Stimulated activated CD4-positive, alpha-beta T cell treated with anti-CD3 and anti-CD28 coated beads, Interleukin-15, amount 100 ng/mL, for 24 hours (primary cell): Measurements from ENCODE around the gene DROSHA.

Experiments
- DNase-seq: peaks from one replicate; pipeline ENCODE4 v3.0.0-alpha.2; 2020

DROSHA gene

GRCh38 chr5:31530541-31531265 lies 1.2 kb downstream of the DROSHA start:
- no peak for DNase-seq

- no peak for DNase-seq
These were observed 8.9 kb downstream of the DROSHA start for GRCh38 chr5:31523041-31523440.

GRCh38 chr5:31516802-31517201 lies 15.1 kb downstream of the DROSHA start:
- no peak for DNase-seq

GRCh38 chr5:31511305-31511704 lies 20.6 kb downstream of the DROSHA start:
- no peak for DNase-seq

GRCh38 chr5:31504529-31504928 lies 27.4 kb downstream of the DROSHA start:
- DNase-seq: no peak

GRCh38 chr5:31502506-31502905 lies 29.4 kb downstream of the DROSHA start:
- DNase-seq: no peak

GRCh38 chr5:31500256-31500655 lies 31.6 kb downstream of the DROSHA start:
- no peak for DNase-seq

- DNase-seq: no peak
These were observed 35.0 kb downstream of the DROSHA start for GRCh38 chr5:31496891-31497290.

GRCh38 chr5:31496301-31496700 lies 35.6 kb downstream of the DROSHA start:
- DNase-seq: no peak

- DNase-seq: no peak
These were observed 36.6 kb downstream of the DROSHA start for GRCh38 chr5:31495336-31495735.

- DNase-seq: no peak
These were observed 39.0 kb downstream of the DROSHA start for GRCh38 chr5:31492869-31493268.

GRCh38 chr5:31487506-31487905 lies 44.4 kb downstream of the DROSHA start:
- DNase-seq: no peak

- no peak for DNase-seq
These were observed 45.5 kb downstream of the DROSHA start for GRCh38 chr5:31486441-31486840.

- no peak for DNase-seq
These were observed 46.3 kb downstream of the DROSHA start for GRCh38 chr5:31485376-31486207.

GRCh38 chr5:31481531-31482165 lies 50.2 kb downstream of the DROSHA start:
- no peak for DNase-seq

- DNase-seq: no peak
These were observed 52.2 kb downstream of the DROSHA start for GRCh38 chr5:31479706-31480105.

- DNase-seq: no peak
These were observed 53.0 kb downstream of the DROSHA start for GRCh38 chr5:31478901-31479300.

- DNase-seq: no peak
These were observed 53.9 kb downstream of the DROSHA start for GRCh38 chr5:31477971-31478370.

GRCh38 chr5:31477516-31477915 lies 54.4 kb downstream of the DROSHA start:
- DNase-seq: no peak

GRCh38 chr5:31476738-31477141 lies 55.2 kb downstream of the DROSHA start:
- DNase-seq: no peak

GRCh38 chr5:31471916-31472315 lies 60.0 kb downstream of the DROSHA start:
- DNase-seq: no peak

GRCh38 chr5:31471040-31471439 lies 60.9 kb downstream of the DROSHA start:
- no peak for DNase-seq

GRCh38 chr5:31470608-31471007 lies 61.3 kb downstream of the DROSHA start:
- no peak for DNase-seq

- DNase-seq: no peak
These were observed 62.0 kb downstream of the DROSHA start for GRCh38 chr5:31469886-31470285.
